HCT116 (cell line): ENCODE results near the gene IDI1. TPM values are rescaled to one million over a fixed set of nuclear protein-coding genes. Genes with fewer than 3 reads are reported as not detected.

Experiments
- ATAC-seq: fragments of 200-7000 bp; cut with Tn5 transposase; 2 replicates; pipeline ENCODE4 v1.9.1; 2020; ENCODE audit warnings: mild to moderate bottlenecking, moderate library complexity
- BruUV-seq: library from RNA; stranded (reverse); fragments of 400-500 nt; replicated peaks from 2 replicates; lab custom pipeline; 2021; lab: Mats Ljungman, UMichigan
- CTCF ChIA-PET: fragments of 300-600 bp; sonication (Branson Sonifier 250); formaldehyde crosslinking; loops from one replicate; lab custom pipeline; 2021; ENCODE audit warnings: antibody characterized with exemption; lab: Charles Lee
- POLR2A ChIA-PET: fragments of 300-600, 350-600 bp; sonication (Branson Sonifier 250); formaldehyde crosslinking; loops from one replicate; lab custom pipeline; 2021; ENCODE audit warnings: antibody characterized with exemption; lab: Charles Lee
- RAD21 ChIA-PET, 2 experiments: fragments of 300-600 bp; sonication (Branson Sonifier 250); formaldehyde crosslinking; loops; one replicate each; lab custom pipeline; 2023; ENCODE audit warnings: low total read pairs in 2 of 2; ENCODE audit not compliant: uncharacterized antibody in 2 of 2, unreplicated experiment in 2 of 2, low non-redundant PET in 1 of 2; lab: Charles Lee
- DNase-seq: peaks from one replicate; pipeline ENCODE4 v3.0.0-alpha.2; 2010; ENCODE audit warnings: low read depth, low spot score
- H2AFZ ChIP-seq: fragments of 200-600 bp; shearing (Covaris generic), sonication (generic); 2 replicates; pipeline ENCODE4 v1.6.1; 2017; ENCODE audit warnings: low read depth, mixed run types, mixed read lengths, antibody characterized with exemption, low read length; ENCODE audit not compliant: poor library complexity, severe bottlenecking
- H3K27ac ChIP-seq: 2 replicates; pipeline ENCODE4 v1.5.1; 2012; ENCODE audit warnings: low read depth, low read length
- H3K27me3 ChIP-seq: fragments of 200-600 bp; sonication (generic); 2 replicates; pipeline ENCODE4 v1.6.1; 2016; ENCODE audit warnings: mixed run types, low read length, mixed read lengths; ENCODE audit not compliant: insufficient read depth
- H3K36me3 ChIP-seq, 2 experiments: fragments of 200-500 bp in 1 of 2; fragments of 200-600 bp in 1 of 2; sonication (Bioruptor generic) in 1 of 2; sonication (generic) in 1 of 2; 2 replicates each; pipeline versions ENCODE4 v1.5.1 to v1.6.1; 2014 to 2016; ENCODE audit warnings: low read length in 2 of 2, inconsistent platforms in 1 of 2, mixed read lengths in 1 of 2, mixed run types in 1 of 2; ENCODE audit not compliant: insufficient read depth in 2 of 2, control insufficient read depth in 1 of 2
- H3K4me1 ChIP-seq, 2 experiments: fragments of 200-600 bp in 1 of 2; sonication (generic) in 1 of 2; 2 replicates each; pipeline versions ENCODE4 v1.5.1 to v1.6.1; 2012 to 2017; ENCODE audit warnings: low read length in 2 of 2, inconsistent platforms in 1 of 2, mild to moderate bottlenecking in 1 of 2, mixed read lengths in 1 of 2, mixed run types in 1 of 2, moderate library complexity in 1 of 2; ENCODE audit not compliant: insufficient read depth in 2 of 2, control insufficient read depth in 1 of 2
- H3K4me2 ChIP-seq: fragments of 200-600 bp; sonication (generic); 2 replicates; pipeline ENCODE4 v1.6.1; 2017; ENCODE audit warnings: mixed run types, low read length, mixed read lengths
- H3K4me3 ChIP-seq, 2 experiments: fragments of 200-600 bp in 1 of 2; sonication (generic) in 1 of 2; replicated peaks in 1 of 2; 2 replicates each; pipeline ENCODE4 v1.5.1; 2011 to 2016; ENCODE audit warnings: low read length in 2 of 2, control low read depth in 1 of 2, low read depth in 1 of 2, mild to moderate bottlenecking in 1 of 2, mixed read lengths in 1 of 2, mixed run types in 1 of 2
- H3K79me2 ChIP-seq: fragments of 200-600 bp; sonication (generic); 2 replicates; pipeline ENCODE4 v1.6.1; 2017; ENCODE audit warnings: mild to moderate bottlenecking, mixed run types, low read length, moderate library complexity, mixed read lengths; ENCODE audit not compliant: insufficient read depth
- H3K9ac ChIP-seq: fragments of 200-600 bp; sonication (generic); 2 replicates; pipeline ENCODE4 v1.6.1; 2016; ENCODE audit warnings: low read length, mixed read lengths
- H3K9me2 ChIP-seq: fragments of 200-600 bp; sonication (generic), shearing (Covaris generic); 2 replicates; pipeline ENCODE4 v1.6.1; 2017; ENCODE audit warnings: mixed run types, mild to moderate bottlenecking, moderate library complexity; ENCODE audit not compliant: insufficient read depth
- H3K9me3 ChIP-seq, 2 experiments: fragments of 200-500 bp in 1 of 2; fragments of 200-600 bp in 1 of 2; sonication (Bioruptor generic) in 1 of 2; sonication (generic) in 1 of 2; 2 replicates each; pipeline ENCODE4 v1.6.1; 2014 to 2017; ENCODE audit warnings: low read length in 2 of 2, mixed read lengths in 2 of 2, inconsistent platforms in 1 of 2, low read depth in 1 of 2, mild to moderate bottlenecking in 1 of 2, mixed run types in 1 of 2, moderate library complexity in 1 of 2; ENCODE audit not compliant: control insufficient read depth in 1 of 2, insufficient read depth in 1 of 2
- H4K20me1 ChIP-seq: fragments of 200-600 bp; sonication (generic), shearing (Covaris generic); 2 replicates; pipeline ENCODE4 v1.6.1; 2017; ENCODE audit warnings: mixed run types, mild to moderate bottlenecking, moderate library complexity; ENCODE audit not compliant: insufficient read depth
- ATF3 ChIP-seq: IDR thresholded peaks from 2 replicates; pipeline ENCODE4 v1.6.1; 2012
- CBX3 ChIP-seq: IDR thresholded peaks from 2 replicates; pipeline ENCODE4 v1.6.1; 2012; ENCODE audit warnings: low read depth
- CTCF ChIP-seq, 3 experiments: fragments of 200-600 bp in 1 of 3; sonication (generic) in 1 of 3; IDR thresholded peaks in 2 of 3; conservative IDR thresholded peaks in 1 of 3; 2 replicates each; pipeline ENCODE4 v1.5.1; 2012 to 2017; ENCODE audit warnings: low read depth in 2 of 3, low read length in 2 of 3, antibody characterized with exemption in 1 of 3, borderline replicate concordance in 1 of 3, control low read depth in 1 of 3, mild to moderate bottlenecking in 1 of 3, mixed read lengths in 1 of 3, mixed run types in 1 of 3, moderate library complexity in 1 of 3; ENCODE audit not compliant: insufficient read depth in 1 of 3
- FOSL1 ChIP-seq: IDR thresholded peaks from 2 replicates; pipeline ENCODE4 v1.6.1; 2012; ENCODE audit warnings: low read depth
- JUND ChIP-seq: IDR thresholded peaks from 2 replicates; pipeline ENCODE4 v1.6.1; 2012
- MAX ChIP-seq: IDR thresholded peaks from 2 replicates; pipeline ENCODE4 v1.6.1; 2012
- POLR2A ChIP-seq: IDR thresholded peaks from 2 replicates; pipeline ENCODE4 v1.7.0; 2011; ENCODE audit warnings: borderline replicate concordance; ENCODE audit not compliant: insufficient read depth, insufficient read length; ENCODE audit errors: extremely low read depth
- POLR2AphosphoS5 ChIP-seq: IDR thresholded peaks from 2 replicates; pipeline ENCODE4 v1.6.1; 2011; ENCODE audit warnings: mild to moderate bottlenecking, low read depth, low read length, moderate library complexity
- SIN3A ChIP-seq: IDR thresholded peaks from 2 replicates; pipeline ENCODE4 v1.6.1; 2012; ENCODE audit warnings: low read depth
- SRF ChIP-seq: IDR thresholded peaks from 2 replicates; pipeline ENCODE4 v1.6.1; 2012; ENCODE audit warnings: low read depth
- TCF7L2 ChIP-seq: IDR thresholded peaks from 2 replicates; pipeline ENCODE4 v1.7.0; 2011; ENCODE audit warnings: borderline replicate concordance, inconsistent platforms; ENCODE audit not compliant: insufficient read depth, insufficient read length; ENCODE audit errors: extremely low read depth
- YY1 ChIP-seq: IDR thresholded peaks from 2 replicates; pipeline ENCODE4 v1.6.1; 2011; ENCODE audit warnings: low read length, low read depth, moderate library complexity, mild to moderate bottlenecking; ENCODE audit not compliant: insufficient replicate concordance; ENCODE audit errors: extremely low read depth
- ZBTB33 ChIP-seq: IDR thresholded peaks from 2 replicates; pipeline ENCODE4 v1.6.1; 2011; ENCODE audit warnings: mild to moderate bottlenecking, low read length, moderate library complexity; ENCODE audit not compliant: insufficient replicate concordance; ENCODE audit errors: extremely low read depth
- ZFX ChIP-seq: fragments of 450-650 bp; IDR thresholded peaks from 2 replicates; pipeline ENCODE4 v1.6.1; 2017
- ZNF274 ChIP-seq: fragments of 200-500 bp; sonication (Bioruptor generic); IDR thresholded peaks from 2 replicates; pipeline ENCODE4 v1.6.1; 2014; ENCODE audit warnings: mild to moderate bottlenecking, low read depth, low read length, inconsistent platforms
- intact Hi-C: fragments of 100-400 bp; cut with micrococcal nuclease; formaldehyde crosslinking; loops from 2 replicates; pipeline ENCODE4 v1.10.0; 2022
- total RNA-seq: library from RNA; stranded (reverse); gene quantifications from one replicate; pipeline ENCODE4 v1.2.1, GENCODE V29; 2021; ENCODE audit not compliant: unreplicated experiment

IDI1 gene
- total RNA-seq, 1 experiment from 2014 or later = 37.8 TPM

GRCh38 chr10:1035201-1035600 lies 13.7 kb downstream of the IDI1 start:
- CTCF ChIA-PET = no interaction called here
- BruUV-seq = no TSS peak

More at GRCh38 chr10:1035201-1035600, 13.7 kb downstream of the IDI1 start:
- Histone ChIP-seq H3K4me1 (0 out of 4 replicates have a peak, but pooled peaks cover 0 to 3% of the 10 kb centered on the region in 2 experiments), H3K4me3 (no peak overlapping the region), H4K20me1 (no peaks in the 10 kb centered on the region), H3K9ac (no peak overlapping the region), H3K36me3 (peaks cover 3 to 7% of the 10 kb centered on the region in 2 experiments), H3K9me3 (no peaks in the 10 kb centered on the region), H3K27ac (no peak overlapping the region), H3K9me2 (no peaks in the 10 kb centered on the region), H2AFZ (no peak overlapping the region), H3K79me2 (no peaks in the 10 kb centered on the region), H3K4me2 (no peak overlapping the region), H3K27me3 (no peaks in the 10 kb centered on the region)
- ATAC-seq (no peak), DNase-seq (no peak)
- intact Hi-C loops = no loop called here
- RAD21 ChIA-PET = no interaction called here
- POLR2A ChIA-PET = no interaction called here
- no peak for TF ChIP-seq YY1
- no peak for TF ChIP-seq POLR2A
- TF ChIP-seq POLR2AphosphoS5 = no peak
- TF ChIP-seq CBX3 = no peak
- TF ChIP-seq TCF7L2 = no peak
- no peak for TF ChIP-seq JUND
- TF ChIP-seq FOSL1 = no peak
- TF ChIP-seq ZFX = no peak
- TF ChIP-seq ATF3 = no peak
- no peak for TF ChIP-seq SIN3A
- no peak for TF ChIP-seq MAX
- TF ChIP-seq ZNF274 = no peak
- no peak for TF ChIP-seq ZBTB33
- no peak for TF ChIP-seq CTCF (IDR thresholded peaks at IDR 0.05 in 2 of 3, conservative IDR thresholded peaks at IDR 0.05 in 1 of 3; ENCODE audit: borderline replicate concordance in 1 of 3, insufficient read depth in 1 of 3, low read depth in 2 of 3, low read length in 2 of 3)
- TF ChIP-seq SRF = no peak
